Placental epithelial cell (primary cell): Measurements from ENCODE around the gene ZNF2. TPM values are rescaled to one million over a fixed set of nuclear protein-coding genes. Genes with fewer than 3 reads are reported as not detected.

Experiments used
- total RNA-seq: library from RNA; depleted of rRNA; stranded (reverse); fragments of >200 nt; gene quantifications from 2 replicates; pipeline ENCODE4 v1.2.3, GENCODE V29; 2012

The ZNF2 gene
- total RNA-seq, result 7.5 and 9.8 TPM in 2 replicates

GRCh38 chr2:95165371-95166064 is at the start of gene ZNF2:
ZNF2 (plus strand) TSS chr2:95165809; CDS start chr2:95176227, 10,418 bp downstream.

GRCh38 chr2:95121407-95122196 is 44.0 kb upstream of the ZNF2 start, which contains the start of gene MRPS5:
MRPS5 (minus strand) TSS chr2:95121808; CDS start chr2:95121791, 17 bp downstream.

DNA sequence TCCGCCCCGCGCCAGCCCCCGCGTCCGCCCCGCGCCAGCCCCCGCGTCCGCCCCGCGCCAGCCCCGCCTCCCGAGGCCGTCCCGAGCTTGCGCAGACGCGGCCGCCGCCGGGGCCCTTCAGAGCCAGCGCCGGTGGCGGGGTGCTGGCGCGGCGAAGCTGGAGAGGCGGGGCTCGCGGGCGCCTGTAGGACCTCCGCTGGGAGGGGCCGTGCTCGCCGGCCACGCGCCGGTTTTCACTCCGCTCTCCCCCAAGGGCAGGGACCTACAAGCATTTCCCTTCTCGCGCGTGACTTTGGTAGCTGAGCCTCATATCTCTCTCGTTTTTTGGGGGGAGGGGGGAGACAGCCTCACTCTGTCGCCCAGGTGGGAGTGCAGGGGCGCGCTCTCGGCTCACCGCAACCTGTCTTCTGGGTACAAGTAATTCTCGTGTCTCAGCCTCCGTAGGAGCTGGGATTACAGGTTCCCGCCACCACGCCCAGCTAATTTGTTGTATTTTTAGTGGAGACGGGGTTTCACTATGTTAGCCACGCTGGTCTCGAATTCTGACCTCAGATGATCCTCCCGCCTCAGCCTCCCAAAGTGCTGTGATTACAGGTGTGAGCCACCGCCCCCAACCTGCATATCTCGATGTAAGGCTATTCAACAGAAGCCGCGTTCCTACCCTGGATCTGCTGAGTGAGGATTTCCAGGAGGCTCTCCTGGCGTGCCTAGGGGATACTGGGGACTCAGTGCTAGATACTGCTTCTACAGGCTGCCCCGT is 5.7 kb upstream of the ZNF2 start, which contains the start of gene ZNF514:
Gene ZNF514, minus strand, starts transcription at position 159 of the 760 bp plus-strand sequence. CDS start 6,595 bp downstream, outside the sequence.

DNA sequence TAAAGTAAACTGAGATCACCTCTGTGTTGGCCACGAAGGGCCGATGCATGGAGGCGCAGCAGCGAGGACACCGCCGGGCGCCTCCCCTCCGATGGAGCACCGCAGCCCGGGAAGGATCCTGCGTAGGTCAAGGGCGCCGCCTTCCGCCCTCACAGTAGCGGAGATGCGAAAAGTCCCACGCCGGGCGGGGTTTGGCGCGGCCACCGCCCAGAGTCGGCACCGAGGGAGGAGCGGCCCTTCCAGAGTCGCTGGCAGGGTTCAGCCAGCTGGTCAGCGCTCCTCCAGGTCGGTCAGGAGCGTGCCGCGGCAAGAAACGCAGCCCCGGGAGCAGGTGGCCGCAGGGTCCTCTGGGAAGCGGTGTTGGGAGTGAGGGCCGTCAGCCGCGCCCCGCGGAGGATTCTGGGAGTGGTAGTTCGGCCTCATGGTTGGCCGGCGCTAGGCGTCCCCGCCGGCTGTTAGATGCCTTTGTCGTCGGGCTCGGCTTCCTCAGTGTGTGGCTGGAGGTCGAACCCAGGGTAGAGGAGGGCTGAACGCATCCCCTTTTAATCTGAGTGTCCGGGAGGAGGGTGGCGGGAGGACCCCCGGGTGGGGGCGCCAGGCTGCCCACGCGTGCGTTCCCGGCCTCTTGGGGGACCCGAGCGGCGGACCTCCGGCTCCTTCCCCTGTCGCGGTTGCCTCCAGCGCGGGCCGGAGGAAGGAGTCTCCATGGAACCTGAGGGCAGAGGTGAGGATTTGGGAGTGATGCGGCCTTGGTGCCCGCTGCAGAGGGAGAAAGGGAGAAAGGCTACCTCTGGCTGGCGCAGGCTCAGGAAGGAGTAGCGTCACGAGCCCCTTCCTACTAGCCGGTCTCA is 41.7 kb downstream of the ZNF2 start, which contains the start of gene ZNF892:
Gene ZNF892, plus strand, starts transcription at position 411 of the 851 bp plus-strand sequence. Its CDS starts 295 bp downstream, at position 706.

Other genes starting within 250 kb of the ZNF2 start
- 0.76 and 1.6 TPM in 2 replicates for gene MAL, start 140.1 kb upstream of the ZNF2 start, total RNA-seq
- 20.4 and 21.1 TPM in 2 replicates for gene MRPS5, start 44.0 kb upstream of the ZNF2 start, total RNA-seq
- gene ZNF514, start 6.0 kb upstream of the ZNF2 start, total RNA-seq, result 10.5 and 19.2 TPM in 2 replicates
- gene ZNF892, start 41.7 kb downstream of the ZNF2 start, total RNA-seq, result 18.5 and 20.7 TPM in 2 replicates
- gene PROM2, start 108.6 kb downstream of the ZNF2 start, total RNA-seq, result 101 and 124 TPM in 2 replicates
- gene KCNIP3, start 131.5 kb downstream of the ZNF2 start, total RNA-seq, result 26.0 and 27.1 TPM in 2 replicates
- 22.8 and 26.4 TPM in 2 replicates for gene FAHD2A, start 236.9 kb downstream of the ZNF2 start, total RNA-seq